Upper lobe of right lung (tissue), 1 donor: ENCODE data around the gene CDK16. TPM values are rescaled to one million over a fixed set of nuclear protein-coding genes. Genes with fewer than 3 reads are reported as not detected.
"Not testable (repeated sequence)": the region's sequence is repeated elsewhere in the genome, so short reads cannot be mapped to it uniquely, and the experiment has no call there.

Source experiments
- ATAC-seq: fragments of 200-7000 bp; cut with Tn5 transposase; one replicate; pipeline ENCODE4 v1.9.1; 2020; ENCODE audit warnings: mild to moderate bottlenecking, moderate library complexity
- DNase-seq: peaks from one replicate; pipeline ENCODE4 v3.0.0-alpha.2; 2020
- H3K27ac ChIP-seq: fragments of 200-600 bp; one replicate; pipeline ENCODE4 v1.8.0; 2022
- H3K27me3 ChIP-seq: fragments of 200-600 bp; one replicate; pipeline ENCODE4 v1.8.0; 2022; ENCODE audit warnings: mild to moderate bottlenecking
- H3K36me3 ChIP-seq: fragments of 200-600 bp; one replicate; pipeline ENCODE4 v1.8.0; 2022
- H3K4me1 ChIP-seq: fragments of 200-600 bp; one replicate; pipeline ENCODE4 v1.8.0; 2022
- H3K4me3 ChIP-seq: fragments of 200-600 bp; one replicate; pipeline ENCODE4 v1.8.0; 2022; ENCODE audit warnings: mild to moderate bottlenecking
- H3K9me3 ChIP-seq: fragments of 200-600 bp; one replicate; pipeline ENCODE4 v1.8.0; 2022
- CTCF ChIP-seq: fragments of 200-600 bp; IDR thresholded peaks from one replicate; pipeline ENCODE4 v1.8.0; 2022; ENCODE audit warnings: antibody characterized with exemption
- intact Hi-C: fragments of 100-400 bp; cut with DNase I; formaldehyde crosslinking; loops from one replicate; pipeline ENCODE4 v1.11.0; 2022
- total RNA-seq: library from RNA; stranded (reverse); fragmentation: NEBNext Ultra II Directional; extraction: Animal tissue kit (Norgen Biotek cat#: 25700); gene quantifications from one replicate; pipeline ENCODE4 v1.2.1, GENCODE V29; 2021
- donor health status: DM: no; HTN: yes; CAD: no; lungs with severe emphysema.

The CDK16 gene
- total RNA-seq, 1 donor from 2014 or later: 66.4 TPM

- Histone ChIP-seq H3K4me3 (no peak overlapping the region), H3K27me3 (no peaks in the 10 kb centered on the region), H3K4me1 (no peaks in the 10 kb centered on the region), H3K36me3 (peaks cover 11% of the 10 kb centered on the region), H3K9me3 (no peaks in the 10 kb centered on the region), H3K27ac (no peak overlapping the region)
- intact Hi-C loops: no loop called here
- no peak for DNase-seq
- ATAC-seq: no peak
- TF ChIP-seq CTCF: no peak
These were observed 31.5 kb downstream of the CDK16 start for GRCh38 chrX:47250017-47250347.

GRCh38 chrX:47257620-47258019 is 39.1 kb downstream of the CDK16 start:
- H3K4me1 ChIP-seq, intact Hi-C loops, H3K36me3 ChIP-seq, H3K4me3 ChIP-seq, H3K9me3 ChIP-seq, ATAC-seq, DNase-seq, H3K27ac ChIP-seq, H3K27me3 ChIP-seq: not testable (repeated sequence)

- DNase-seq (no peak), ATAC-seq (peak; percentile 46)
- H3K4me3 ChIP-seq: no peak overlapping the region
- H3K9me3 ChIP-seq: no peaks in the 10 kb centered on the region
- no peaks in the 10 kb centered on the region for H3K4me1 ChIP-seq
- H3K36me3 ChIP-seq: no peaks in the 10 kb centered on the region
- no peak for TF ChIP-seq CTCF
- intact Hi-C loops: no loop called here
- no peaks in the 10 kb centered on the region for H3K27me3 ChIP-seq
- no peak overlapping the region for H3K27ac ChIP-seq
These were observed 46.1 kb downstream of the CDK16 start for GRCh38 chrX:47264483-47265173.

- no peak for TF ChIP-seq CTCF
- intact Hi-C loops: no loop called here
These were observed 48.2 kb downstream of the CDK16 start for GRCh38 chrX:47266643-47267042.

DNA sequence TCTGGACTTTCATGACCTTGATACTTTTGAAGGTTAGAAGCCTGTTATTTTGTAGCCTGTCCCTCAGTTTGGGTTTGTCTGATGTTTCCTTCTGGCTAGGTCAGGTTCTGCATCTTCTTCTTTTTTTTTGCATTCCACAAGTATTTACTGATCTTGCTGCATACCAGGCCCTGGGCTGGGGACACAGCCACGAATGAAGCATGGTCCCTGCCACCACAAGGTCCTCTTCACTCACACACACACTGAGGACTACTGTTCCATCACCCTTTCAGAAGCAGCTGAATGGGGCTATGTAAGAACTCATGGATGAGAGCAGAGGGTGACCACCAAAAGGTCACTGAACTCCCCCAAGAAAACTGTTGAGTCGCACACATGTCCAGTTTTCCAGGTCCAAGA is 53.5 kb downstream of the CDK16 start:
- H3K9me3 ChIP-seq: no peaks in the 10 kb centered on the region
- DNase-seq (no peak), ATAC-seq (no peak)
- no peak for TF ChIP-seq CTCF
- no peak overlapping the region for H3K27ac ChIP-seq
- H3K27me3 ChIP-seq: no peaks in the 10 kb centered on the region
- no peaks in the 10 kb centered on the region for H3K4me1 ChIP-seq
- H3K36me3 ChIP-seq: no peaks in the 10 kb centered on the region
- H3K4me3 ChIP-seq: no peak overlapping the region
- intact Hi-C loops: no loop called here

More at GRCh38 chrX:47266643-47267042, 48.2 kb downstream of the CDK16 start:
- Histone ChIP-seq H3K27ac (no peak overlapping the region), H3K27me3 (no peaks in the 10 kb centered on the region), H3K4me1 (no peaks in the 10 kb centered on the region), H3K36me3 (no peaks in the 10 kb centered on the region), H3K4me3 (no peak overlapping the region), H3K9me3 (no peaks in the 10 kb centered on the region)
- ATAC-seq (no peak), DNase-seq (no peak)

DNA sequence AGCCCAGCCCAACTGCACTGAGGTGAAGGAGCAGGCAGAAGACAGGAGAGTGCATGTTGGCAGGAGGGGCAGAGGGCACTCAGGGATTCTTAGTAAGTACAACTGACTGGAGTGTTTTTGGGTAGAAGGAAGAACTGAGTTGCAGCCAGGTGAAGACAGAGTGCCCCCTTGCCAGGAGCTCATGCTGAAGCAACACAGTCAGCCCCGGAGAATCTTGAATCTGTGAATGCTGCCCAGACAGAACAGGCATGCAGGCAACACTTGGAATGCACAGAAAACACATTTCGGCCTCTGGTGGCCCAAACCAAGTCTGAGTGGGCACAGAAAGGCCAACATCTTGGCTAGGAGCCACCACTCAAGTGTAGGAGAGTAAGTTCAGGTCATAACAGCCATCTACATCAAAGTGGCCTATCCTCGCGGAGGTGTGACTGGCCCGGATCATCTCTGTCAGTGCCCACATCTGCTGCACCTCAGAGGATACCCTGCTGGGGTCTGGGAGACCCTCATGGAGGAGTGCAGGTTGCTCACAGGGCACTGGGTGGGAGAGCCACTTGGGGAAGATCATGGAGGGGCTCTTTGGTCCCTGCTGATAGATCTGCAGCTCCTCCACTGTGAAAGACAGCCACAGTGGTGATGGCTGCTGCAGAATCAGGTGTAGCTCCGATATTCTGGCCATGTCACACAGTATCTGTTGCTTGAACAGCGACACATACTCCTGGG is 54.7 kb downstream of the CDK16 start:
- Histone ChIP-seq H3K9me3 (no peaks in the 10 kb centered on the region), H3K36me3 (no peaks in the 10 kb centered on the region), H3K27me3 (no peaks in the 10 kb centered on the region), H3K4me1 (no peaks in the 10 kb centered on the region), H3K27ac (no peak overlapping the region), H3K4me3 (no peak overlapping the region)
- no peak for ATAC-seq
- TF ChIP-seq CTCF: no peak
- DNase-seq: no peak
- intact Hi-C loops: no loop called here
